DND-41 (cell line): ENCODE results near the gene CHTF8.
A peak's percentile ranks its signal among the peaks of the same experiment; 100 is the strongest.

ENCODE experiments used
- ATAC-seq: fragments of 200-7000 bp; cut with Tn5 transposase; 3 replicates; pipeline ENCODE4 v1.9.1; 2021; ENCODE audit warnings: low read depth; ENCODE audit not compliant: insufficient read depth
- DNase-seq: peaks from one replicate; pipeline ENCODE4 v3.0.0-alpha.2; 2020
- H2AFZ ChIP-seq: 2 replicates; pipeline ENCODE4 v1.6.0; 2012; ENCODE audit warnings: low read depth, low read length
- H3K27ac ChIP-seq: 2 replicates; pipeline ENCODE4 v1.5.1; 2012; ENCODE audit warnings: low read length, inconsistent platforms
- H3K27me3 ChIP-seq: fragments of 200-600 bp; sonication (generic); 2 replicates; pipeline ENCODE4 v1.6.0; 2012; ENCODE audit warnings: low read length, mild to moderate bottlenecking, inconsistent platforms; ENCODE audit not compliant: insufficient read depth, poor library complexity
- H3K36me3 ChIP-seq: 2 replicates; pipeline ENCODE4 v1.5.1; 2012; ENCODE audit warnings: low read length, inconsistent platforms; ENCODE audit not compliant: insufficient read depth
- H3K4me1 ChIP-seq: 2 replicates; pipeline ENCODE4 v1.5.1; 2012; ENCODE audit warnings: mild to moderate bottlenecking, low read length; ENCODE audit not compliant: insufficient read depth
- H3K4me2 ChIP-seq: 2 replicates; pipeline ENCODE4 v1.6.0; 2012; ENCODE audit warnings: mild to moderate bottlenecking, moderate library complexity, low read length, inconsistent platforms; ENCODE audit not compliant: insufficient read depth
- H3K4me3 ChIP-seq, 2 experiments: fragments of 200-600 bp in 1 of 2; shearing (Covaris generic) in 1 of 2; 2 replicates each; pipeline ENCODE4 v1.5.1; 2012 to 2016; ENCODE audit warnings: inconsistent platforms in 2 of 2, low read length in 2 of 2, mild to moderate bottlenecking in 2 of 2, low read depth in 1 of 2, moderate library complexity in 1 of 2
- H3K79me2 ChIP-seq: 2 replicates; pipeline ENCODE4 v1.6.0; 2012; ENCODE audit warnings: low read length, inconsistent platforms; ENCODE audit not compliant: insufficient read depth
- H3K9ac ChIP-seq: 2 replicates; pipeline ENCODE4 v1.6.0; 2012; ENCODE audit warnings: low read depth, mild to moderate bottlenecking, inconsistent platforms, low read length, moderate library complexity
- H3K9me3 ChIP-seq: 2 replicates; pipeline ENCODE4 v1.5.1; 2012; ENCODE audit warnings: low read length, moderate library complexity, mild to moderate bottlenecking, inconsistent platforms; ENCODE audit not compliant: insufficient read depth, severe bottlenecking
- H4K20me1 ChIP-seq: 2 replicates; pipeline ENCODE4 v1.6.0; 2012; ENCODE audit warnings: low read length; ENCODE audit not compliant: insufficient read depth
- EZH2 ChIP-seq: IDR thresholded peaks from 3 replicates; pipeline ENCODE4 v1.6.1; 2012; ENCODE audit warnings: borderline replicate concordance, low read depth, mild to moderate bottlenecking, moderate library complexity, low read length, inconsistent platforms; ENCODE audit not compliant: severe bottlenecking
- TF ChIP-seq, protein P1 (sequence below): IDR thresholded peaks from 2 replicates; pipeline ENCODE4 v1.5.1; 2012; ENCODE audit warnings: borderline replicate concordance, low read length, moderate library complexity, mild to moderate bottlenecking; ENCODE audit not compliant: poor library complexity, severe bottlenecking; ENCODE audit errors: extremely low read depth

Gene CHTF8

DNA sequence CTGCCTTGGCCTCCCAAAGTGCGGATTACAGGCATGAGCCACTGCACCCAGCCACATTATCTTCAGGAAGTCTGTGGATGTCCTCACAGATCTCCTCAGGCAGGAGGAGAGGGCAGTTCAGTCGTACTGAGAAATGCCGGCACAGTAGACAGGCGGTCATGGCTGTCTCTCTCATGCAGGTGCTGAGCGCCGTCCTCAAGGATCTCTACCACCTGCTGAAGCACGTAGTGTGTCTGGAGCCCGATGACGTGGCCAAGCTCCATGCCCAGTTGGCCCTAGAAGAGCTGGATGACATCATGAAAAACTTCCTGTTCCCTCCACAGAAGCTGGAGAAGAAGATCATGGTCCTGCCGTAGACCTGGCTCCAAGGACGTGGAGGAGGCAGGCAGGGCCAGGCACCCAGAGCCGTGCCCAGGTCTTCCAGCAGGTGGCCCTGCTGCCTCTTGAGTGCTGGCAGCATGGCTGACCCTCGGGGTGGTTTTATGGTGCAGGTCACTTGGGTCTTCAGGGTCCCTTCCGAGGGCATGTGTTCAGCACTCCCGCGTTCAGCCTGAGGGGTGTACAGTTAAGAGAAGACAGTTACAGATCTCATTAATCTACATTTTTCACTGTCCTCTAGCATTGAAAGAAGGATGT lies 49.0 kb downstream of the CHTF8 start:
- Histone ChIP-seq H3K9me3 (no peaks in the 10 kb centered on the region), H4K20me1 (no peaks in the 10 kb centered on the region), H3K36me3 (peaks cover 7% of the 10 kb centered on the region; the same call in 1 of the 2 replicates), H3K9ac (no peak overlapping the region), H3K27me3 (no peaks in the 10 kb centered on the region), H3K4me1 (peaks cover 7% of the 10 kb centered on the region), H2AFZ (no peak overlapping the region), H3K27ac (no peak overlapping the region), H3K4me3 (no peak overlapping the region), H3K79me2 (no peaks in the 10 kb centered on the region), H3K4me2 (no peak overlapping the region)
- TF ChIP-seq, protein P1, sequence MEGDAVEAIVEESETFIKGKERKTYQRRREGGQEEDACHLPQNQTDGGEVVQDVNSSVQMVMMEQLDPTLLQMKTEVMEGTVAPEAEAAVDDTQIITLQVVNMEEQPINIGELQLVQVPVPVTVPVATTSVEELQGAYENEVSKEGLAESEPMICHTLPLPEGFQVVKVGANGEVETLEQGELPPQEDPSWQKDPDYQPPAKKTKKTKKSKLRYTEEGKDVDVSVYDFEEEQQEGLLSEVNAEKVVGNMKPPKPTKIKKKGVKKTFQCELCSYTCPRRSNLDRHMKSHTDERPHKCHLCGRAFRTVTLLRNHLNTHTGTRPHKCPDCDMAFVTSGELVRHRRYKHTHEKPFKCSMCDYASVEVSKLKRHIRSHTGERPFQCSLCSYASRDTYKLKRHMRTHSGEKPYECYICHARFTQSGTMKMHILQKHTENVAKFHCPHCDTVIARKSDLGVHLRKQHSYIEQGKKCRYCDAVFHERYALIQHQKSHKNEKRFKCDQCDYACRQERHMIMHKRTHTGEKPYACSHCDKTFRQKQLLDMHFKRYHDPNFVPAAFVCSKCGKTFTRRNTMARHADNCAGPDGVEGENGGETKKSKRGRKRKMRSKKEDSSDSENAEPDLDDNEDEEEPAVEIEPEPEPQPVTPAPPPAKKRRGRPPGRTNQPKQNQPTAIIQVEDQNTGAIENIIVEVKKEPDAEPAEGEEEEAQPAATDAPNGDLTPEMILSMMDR: peak; percentile 30
- TF ChIP-seq EZH2: no peak
- DNase-seq (no peak), ATAC-seq (no peak)

DNA sequence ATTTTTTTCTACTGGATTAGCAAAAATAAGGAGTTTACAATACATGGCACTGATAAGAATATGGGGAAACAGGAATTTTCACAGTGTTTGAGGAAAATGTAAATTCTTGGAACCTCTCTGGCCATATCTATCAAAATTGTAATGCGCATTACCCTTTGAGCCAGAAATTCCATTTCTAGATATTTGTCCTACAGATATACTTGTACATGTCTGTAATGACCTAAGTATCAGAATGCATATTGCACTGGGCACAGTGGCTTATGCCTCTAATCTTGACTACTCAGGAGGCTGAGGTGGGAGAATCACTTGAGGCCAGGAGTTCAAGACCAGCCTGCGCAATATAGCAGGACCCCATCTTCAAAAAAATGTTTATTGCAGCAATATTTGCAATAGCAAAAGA lies 52.7 kb downstream of the CHTF8 start:
- Histone ChIP-seq H3K27ac (no peak overlapping the region), H3K4me1 (no peaks in the 10 kb centered on the region), H3K36me3 (peaks cover 7% of the 10 kb centered on the region; the same call in 1 of the 2 replicates), H4K20me1 (no peaks in the 10 kb centered on the region), H3K9ac (no peak overlapping the region), H3K27me3 (no peaks in the 10 kb centered on the region), H3K4me2 (no peak overlapping the region), H2AFZ (no peak overlapping the region), H3K79me2 (no peaks in the 10 kb centered on the region), H3K4me3 (no peak overlapping the region), H3K9me3 (no peaks in the 10 kb centered on the region)
- TF ChIP-seq, protein P1: no peak
- TF ChIP-seq EZH2: no peak
- no peak for ATAC-seq
- no peak for DNase-seq

DNA sequence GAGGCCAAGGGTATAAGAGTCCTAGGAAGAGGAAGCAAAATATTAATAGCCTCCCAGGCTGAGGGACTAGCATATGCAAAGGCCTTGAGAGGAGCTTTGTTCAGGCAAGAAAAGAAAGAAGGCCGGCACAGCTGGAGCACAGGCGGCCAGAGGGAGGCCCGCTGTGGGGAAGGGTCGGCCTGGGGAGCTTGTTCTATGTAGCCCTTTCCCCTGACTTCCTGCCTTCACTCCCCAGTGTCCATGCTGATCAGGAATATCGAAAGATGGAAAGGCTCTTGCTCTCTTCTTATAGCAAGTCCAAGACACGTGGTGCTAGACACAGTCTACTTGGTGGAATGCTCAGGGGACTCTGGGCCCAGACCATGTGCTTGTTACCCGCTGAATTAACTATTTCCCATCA lies 54.3 kb downstream of the CHTF8 start:
- no peak overlapping the region for H3K4me3 ChIP-seq
- H3K9me3 ChIP-seq: no peaks in the 10 kb centered on the region
- no peaks in the 10 kb centered on the region for H4K20me1 ChIP-seq
- DNase-seq (no peak), ATAC-seq (no peak)
- no peak overlapping the region for H3K4me2 ChIP-seq
- peaks cover 6% of the 10 kb centered on the region for H3K4me1 ChIP-seq
- TF ChIP-seq, protein P1: no peak
- TF ChIP-seq EZH2: no peak
- H3K27ac ChIP-seq: no peak overlapping the region
- H3K36me3 ChIP-seq: no peaks in the 10 kb centered on the region
- H3K79me2 ChIP-seq: no peaks in the 10 kb centered on the region
- H2AFZ ChIP-seq: no peak overlapping the region
- H3K9ac ChIP-seq: no peak overlapping the region
- H3K27me3 ChIP-seq: no peaks in the 10 kb centered on the region
